Stromal cell of bone marrow (primary cell): ENCODE data around the gene ITGA2B.
"Not testable (repeated sequence)": the region's sequence is repeated elsewhere in the genome, so short reads cannot be mapped to it uniquely, and the experiment has no call there.

Experiments
- DNase-seq: peaks from one replicate; pipeline ENCODE4 v3.0.0-alpha.2; 2012; ENCODE audit warnings: low read depth

The ITGA2B gene

GRCh38 chr17:44329516-44329915 lies 59.9 kb downstream of the ITGA2B start:
- not testable (repeated sequence) for DNase-seq

- DNase-seq: no peak
Measured at GRCh38 chr17:44327715-44328449, 61.6 kb downstream of the ITGA2B start.

DNA sequence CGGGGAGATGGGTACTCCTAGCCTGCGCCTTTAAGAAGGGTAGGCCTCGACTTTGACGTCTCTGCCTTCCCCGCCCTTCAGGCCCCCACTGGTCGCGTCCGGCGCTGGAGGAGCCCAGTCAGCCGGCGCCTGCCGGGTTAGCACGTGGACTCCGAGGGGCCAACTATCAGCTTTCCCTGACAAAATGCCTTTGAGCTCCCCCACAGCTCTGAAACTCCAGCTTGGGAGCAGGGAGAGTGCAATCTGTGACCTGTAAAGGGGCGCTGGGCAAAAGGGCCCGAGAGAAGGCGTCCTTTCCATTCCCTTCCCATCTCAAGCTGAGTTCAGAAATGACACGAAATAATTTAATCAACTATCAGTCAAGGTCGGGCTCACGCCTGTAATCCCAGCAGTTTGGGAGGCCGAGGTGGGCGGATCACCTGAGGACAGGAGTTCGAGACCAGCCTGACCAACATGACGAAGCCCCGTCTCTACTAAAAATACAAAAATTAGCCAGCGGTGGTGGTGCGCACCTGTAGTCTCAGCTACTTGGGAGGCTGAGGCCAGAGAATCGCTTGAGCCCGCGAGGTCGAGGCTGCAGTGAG lies 62.5 kb downstream of the ITGA2B start:
- DNase-seq: peak; percentile 96

DNA sequence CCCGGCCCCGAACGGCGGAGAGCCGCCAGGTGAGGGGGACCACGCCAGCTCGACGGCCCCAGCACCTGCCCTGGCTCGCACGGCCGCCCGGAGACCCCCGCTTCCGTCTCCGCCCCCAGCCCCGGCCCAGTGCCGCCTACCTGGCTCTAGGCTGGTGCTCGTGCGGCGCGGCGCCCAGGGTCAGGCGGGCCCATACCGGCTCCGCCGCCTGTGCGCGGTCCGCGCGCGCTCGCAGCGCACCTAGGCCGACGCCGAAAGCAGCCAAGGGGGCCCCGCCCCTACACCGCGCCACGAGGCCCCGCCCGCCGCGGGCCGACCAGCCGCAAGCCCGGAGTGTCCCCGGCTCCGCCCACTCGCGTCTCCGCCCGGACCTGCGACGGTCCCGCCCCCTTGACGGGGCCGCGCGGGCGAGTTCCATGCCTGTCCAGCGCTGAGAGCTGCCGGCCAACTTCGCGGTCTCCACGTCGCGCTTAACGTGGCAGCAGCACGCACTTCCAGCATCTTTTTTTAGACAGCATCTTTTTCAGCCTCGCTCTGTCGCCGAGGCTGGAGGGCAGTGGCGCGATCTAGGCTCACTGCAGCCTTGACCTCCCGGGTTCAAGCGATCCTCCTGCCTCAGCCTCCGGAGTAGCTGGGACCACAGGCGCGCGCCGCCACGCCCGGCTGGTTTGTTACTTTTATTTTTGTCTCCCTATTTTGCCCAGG lies 64.7 kb downstream of the ITGA2B start, which contains the start of gene SLC25A39:
Gene SLC25A39, minus strand, starts transcription at position 253 of the 705 bp plus-strand sequence. CDS start 1,261 bp downstream, outside the sequence.
- DNase-seq: peak; percentile 83

- no peak for DNase-seq
Measured at GRCh38 chr17:44324092-44324570, 65.3 kb downstream of the ITGA2B start.

- no peak for DNase-seq
Measured at GRCh38 chr17:44323359-44324091, 65.9 kb downstream of the ITGA2B start.

DNA sequence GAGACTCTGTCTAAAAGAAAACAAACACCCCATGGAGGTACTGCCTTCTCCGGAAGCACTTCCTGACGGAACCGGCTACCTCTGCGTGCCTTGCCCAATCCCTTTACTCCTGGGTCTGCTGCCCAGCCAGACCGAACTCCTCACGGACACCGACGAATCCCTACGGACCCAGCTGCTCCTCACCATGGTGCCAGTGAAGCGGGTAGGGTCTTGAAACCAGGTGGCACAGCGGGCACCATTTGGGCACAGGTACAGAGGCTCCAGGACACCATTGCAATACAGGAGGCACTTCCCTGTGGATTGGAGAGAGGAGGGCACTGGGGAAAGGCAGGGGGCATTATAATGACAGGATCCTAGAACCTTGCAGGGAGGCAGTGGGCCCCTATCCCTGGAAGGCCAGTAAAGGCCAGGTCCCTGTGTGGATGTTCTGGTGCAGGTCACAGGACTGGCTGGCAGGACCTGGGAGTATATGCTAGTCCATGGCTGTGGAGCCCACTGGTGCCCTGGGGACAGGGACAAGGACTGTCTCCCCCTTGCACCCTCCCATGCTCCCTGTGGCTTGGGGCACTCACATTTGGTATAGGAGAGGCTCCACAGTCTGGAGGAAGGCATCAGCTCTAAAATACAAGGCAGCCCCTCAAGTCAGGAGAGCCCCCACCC lies 67.1 kb downstream of the ITGA2B start:
- no peak for DNase-seq
